Measurements from ENCODE around the gene DCT.
"Not testable (repeated sequence)": the region's sequence is repeated elsewhere in the genome, so short reads cannot be mapped to it uniquely, and the experiment has no call there.

DCT gene

GRCh38 chr13:94479616-94480015 is at the start of gene DCT:
DCT (minus strand) TSS chr13:94479682; CDS start chr13:94479255, 427 bp downstream.
- no peak for DNase-seq (ENCODE audit: low read depth)
- no peak within 1 kb of the TSS for H3K4me3 ChIP-seq (ENCODE audit: low read length)
- TF ChIP-seq, protein P1, sequence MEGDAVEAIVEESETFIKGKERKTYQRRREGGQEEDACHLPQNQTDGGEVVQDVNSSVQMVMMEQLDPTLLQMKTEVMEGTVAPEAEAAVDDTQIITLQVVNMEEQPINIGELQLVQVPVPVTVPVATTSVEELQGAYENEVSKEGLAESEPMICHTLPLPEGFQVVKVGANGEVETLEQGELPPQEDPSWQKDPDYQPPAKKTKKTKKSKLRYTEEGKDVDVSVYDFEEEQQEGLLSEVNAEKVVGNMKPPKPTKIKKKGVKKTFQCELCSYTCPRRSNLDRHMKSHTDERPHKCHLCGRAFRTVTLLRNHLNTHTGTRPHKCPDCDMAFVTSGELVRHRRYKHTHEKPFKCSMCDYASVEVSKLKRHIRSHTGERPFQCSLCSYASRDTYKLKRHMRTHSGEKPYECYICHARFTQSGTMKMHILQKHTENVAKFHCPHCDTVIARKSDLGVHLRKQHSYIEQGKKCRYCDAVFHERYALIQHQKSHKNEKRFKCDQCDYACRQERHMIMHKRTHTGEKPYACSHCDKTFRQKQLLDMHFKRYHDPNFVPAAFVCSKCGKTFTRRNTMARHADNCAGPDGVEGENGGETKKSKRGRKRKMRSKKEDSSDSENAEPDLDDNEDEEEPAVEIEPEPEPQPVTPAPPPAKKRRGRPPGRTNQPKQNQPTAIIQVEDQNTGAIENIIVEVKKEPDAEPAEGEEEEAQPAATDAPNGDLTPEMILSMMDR (conservative IDR thresholded peaks at IDR 0.05; ENCODE audit: low read length) = no peak

- not testable (repeated sequence) for H3K4me3 ChIP-seq (ENCODE audit: low read length); DNase-seq (ENCODE audit: low read depth)
Observed at GRCh38 chr13:94526956-94527355, 47.5 kb upstream of the DCT start.

- H3K4me3 ChIP-seq (ENCODE audit: low read length) = no peak overlapping the region
- TF ChIP-seq, protein P1 (conservative IDR thresholded peaks at IDR 0.05; ENCODE audit: low read length) = no peak
- DNase-seq (ENCODE audit: low read depth) = no peak
Observed at GRCh38 chr13:94525781-94526180, 46.3 kb upstream of the DCT start.

DNA sequence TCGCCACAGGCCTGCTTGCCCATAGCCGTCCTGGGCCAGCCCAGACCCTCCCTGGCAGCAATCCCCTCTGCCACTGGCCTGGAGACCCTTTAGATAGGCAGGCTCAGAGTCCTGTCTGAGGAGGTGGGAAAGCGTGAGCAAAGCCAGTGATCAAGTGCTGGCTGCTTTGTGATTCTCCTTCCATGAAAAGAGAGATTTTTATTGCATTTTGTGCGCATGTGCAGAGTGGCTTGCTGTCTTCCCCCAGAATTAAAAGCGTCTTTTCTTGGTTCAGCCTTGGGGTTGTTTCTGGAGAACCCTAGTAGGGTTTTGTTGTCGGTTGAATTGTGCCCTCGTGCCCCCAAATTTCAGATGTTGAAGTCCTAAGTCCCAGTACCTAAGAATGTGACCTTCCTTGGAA is 44.9 kb upstream of the DCT start:
- no peak for DNase-seq (ENCODE audit: low read depth)
- H3K4me3 ChIP-seq (ENCODE audit: low read length) = no peak overlapping the region
- TF ChIP-seq, protein P1 (conservative IDR thresholded peaks at IDR 0.05; ENCODE audit: low read length) = no peak

- no peak for DNase-seq (ENCODE audit: low read depth)
- TF ChIP-seq, protein P1 (conservative IDR thresholded peaks at IDR 0.05; ENCODE audit: low read length) = no peak
- no peak overlapping the region for H3K4me3 ChIP-seq (ENCODE audit: low read length)
Observed at GRCh38 chr13:94520001-94520400, 40.5 kb upstream of the DCT start.

GRCh38 chr13:94516456-94516855 is 37.0 kb upstream of the DCT start:
- H3K4me3 ChIP-seq (ENCODE audit: low read length) = no peak overlapping the region
- TF ChIP-seq, protein P1 (conservative IDR thresholded peaks at IDR 0.05; ENCODE audit: low read length) = no peak
- no peak for DNase-seq (ENCODE audit: low read depth)

GRCh38 chr13:94515911-94516310 is 36.4 kb upstream of the DCT start:
- H3K4me3 ChIP-seq (ENCODE audit: low read length) = no peak overlapping the region
- no peak for DNase-seq (ENCODE audit: low read depth)
- TF ChIP-seq, protein P1 (conservative IDR thresholded peaks at IDR 0.05; ENCODE audit: low read length) = no peak

- TF ChIP-seq, protein P1 (conservative IDR thresholded peaks at IDR 0.05; ENCODE audit: low read length) = no peak
- no peak overlapping the region for H3K4me3 ChIP-seq (ENCODE audit: low read length)
- no peak for DNase-seq (ENCODE audit: low read depth)
Observed at GRCh38 chr13:94515374-94515773, 35.9 kb upstream of the DCT start.

All from AG10803 (cell line).